GM18499 (cell line): ENCODE data around the gene AJUBA.
A peak's percentile ranks its signal among the peaks of the same experiment; 100 is the strongest.
"Not testable (repeated sequence)": the region's sequence is repeated elsewhere in the genome, so short reads cannot be mapped to it uniquely, and the experiment has no call there.

Source experiments
- ATAC-seq: cut with Tn5 transposase; IDR thresholded peaks from one replicate; pipeline ENCODE4 v1.9.1; 2021; ENCODE audit warnings: moderate number of reproducible peaks; ENCODE audit not compliant: insufficient read depth, unreplicated experiment

AJUBA gene

GRCh38 chr14:22955702-22956569 is 26.4 kb downstream of the AJUBA start:
- ATAC-seq, result no peak

- no peak for ATAC-seq
These were observed 29.9 kb downstream of the AJUBA start for GRCh38 chr14:22952418-22952817.

GRCh38 chr14:22951795-22952194 is 30.6 kb downstream of the AJUBA start:
- ATAC-seq, result not testable (repeated sequence)

GRCh38 chr14:22945642-22946041 is 36.7 kb downstream of the AJUBA start:
- no peak for ATAC-seq

- ATAC-seq, result no peak
These were observed 42.7 kb downstream of the AJUBA start for GRCh38 chr14:22939684-22940083.

- ATAC-seq, result no peak
These were observed 47.2 kb downstream of the AJUBA start for GRCh38 chr14:22935156-22935555.

- ATAC-seq, result no peak
These were observed 50.2 kb downstream of the AJUBA start for GRCh38 chr14:22932146-22932545.

GRCh38 chr14:22929961-22930364 is 52.4 kb downstream of the AJUBA start:
- no peak for ATAC-seq

GRCh38 chr14:22929104-22929960 is 53.0 kb downstream of the AJUBA start, which contains the start of gene PRMT5:
Gene PRMT5 (minus strand): TSS chr14:22929376. CDS start chr14:22929361, 15 bp downstream.
- ATAC-seq, result peak; percentile 84

- no peak for ATAC-seq
These were observed 53.9 kb downstream of the AJUBA start for GRCh38 chr14:22928237-22929103.

GRCh38 chr14:22926316-22926715 is 56.0 kb downstream of the AJUBA start:
- ATAC-seq, result no peak

GRCh38 chr14:22925513-22925912 is 56.8 kb downstream of the AJUBA start:
- no peak for ATAC-seq

GRCh38 chr14:22923746-22924145 is 58.6 kb downstream of the AJUBA start:
- ATAC-seq, result no peak

- ATAC-seq, result no peak
These were observed 60.1 kb downstream of the AJUBA start for GRCh38 chr14:22922294-22922693.
